T-cell (primary cell): ENCODE measurements around the gene IFNA13. TPM values are rescaled to one million over a fixed set of nuclear protein-coding genes. Genes with fewer than 3 reads are reported as not detected.

Source experiments
- ATAC-seq, 4 experiments: fragments of 200-7000 bp in 3 of 4; fragments of 150-1000 bp in 1 of 4; cut with Tn5 transposase; replicated peaks in 1 of 4; 1 replicate in 3 of 4; 2 replicates in 1 of 4; pipeline ENCODE4 v1.10.0; 2021; ENCODE audit warnings: moderate library complexity in 3 of 4, mild to moderate bottlenecking in 2 of 4, moderate number of reproducible peaks in 1 of 4
- CTCF ChIA-PET, 2 donors: fragments of 300-600 bp; sonication (Branson Sonifier 250); formaldehyde crosslinking; loops; one replicate each; lab custom pipeline; 2022; ENCODE audit warnings: antibody characterized with exemption in 2 of 2; lab: Charles Lee
- POLR2A ChIA-PET, 2 donors: fragments of 300-600 bp; sonication (Branson Sonifier 250); formaldehyde crosslinking; loops; one replicate each; lab custom pipeline; 2022; ENCODE audit warnings: antibody characterized with exemption in 2 of 2; lab: Charles Lee
- DNase-seq, 35 experiments: peaks; one replicate each; pipeline versions ENCODE4 v3.0.0 to v3.0.0-alpha.2; 2013 to 2023
- H3K27ac ChIP-seq: one replicate; pipeline ENCODE4 v1.5.1; 2013; ENCODE audit warnings: low read length
- H3K27me3 ChIP-seq, 2 experiments: replicated peaks in 1 of 2; 1 replicate in 1 of 2; 2 replicates in 1 of 2; pipeline versions ENCODE4 v1.6.1 to v1.7.0; 2013; ENCODE audit warnings: low read length in 1 of 2, mixed read lengths in 1 of 2; ENCODE audit not compliant: control insufficient read depth in 2 of 2, insufficient read depth in 2 of 2; ENCODE audit errors: extremely low read depth in 1 of 2
- H3K36me3 ChIP-seq, 2 donors: 1 replicate in 1 of 2; 2 replicates in 1 of 2; pipeline versions ENCODE4 v1.6.1 to v1.7.0; 2013; ENCODE audit warnings: low read length in 1 of 2; ENCODE audit not compliant: control insufficient read depth in 2 of 2, insufficient read depth in 1 of 2; ENCODE audit errors: extremely low read depth in 1 of 2
- H3K4me1 ChIP-seq, 2 experiments: 1 replicate in 1 of 2; 2 replicates in 1 of 2; pipeline versions ENCODE4 v1.6.1 to v1.7.0; 2013; ENCODE audit warnings: low read length in 2 of 2, mixed read lengths in 1 of 2; ENCODE audit not compliant: insufficient read depth in 2 of 2, control insufficient read depth in 1 of 2; ENCODE audit errors: extremely low read depth in 1 of 2
- H3K4me3 ChIP-seq, 2 donors: 1 replicate in 1 of 2; 2 replicates in 1 of 2; pipeline versions ENCODE4 v1.5.1 to v1.7.0; 2013; ENCODE audit warnings: mild to moderate bottlenecking in 2 of 2, low read length in 1 of 2, moderate library complexity in 1 of 2; ENCODE audit not compliant: control insufficient read depth in 1 of 2; ENCODE audit errors: extremely low read depth in 1 of 2
- H3K9me3 ChIP-seq: 2 replicates; pipeline ENCODE4 v1.7.0; 2013
- H3K27ac Mint-ChIP-seq, 2 donors: one replicate each; pipeline ENCODE4 v1.8.0; 2020 to 2021; ENCODE audit warnings: mild to moderate bottlenecking in 2 of 2, mixed read lengths in 2 of 2
- H3K27me3 Mint-ChIP-seq, 2 donors: one replicate each; pipeline ENCODE4 v1.8.0; 2021 to 2022; ENCODE audit warnings: mixed read lengths in 2 of 2
- H3K36me3 Mint-ChIP-seq: one replicate; pipeline ENCODE4 v1.8.0; 2021; ENCODE audit warnings: mixed read lengths
- H3K4me1 Mint-ChIP-seq, 3 donors: one replicate each; pipeline ENCODE4 v1.8.0; 2020 to 2022; ENCODE audit warnings: mixed read lengths in 3 of 3, mild to moderate bottlenecking in 1 of 3
- H3K4me3 Mint-ChIP-seq, 3 donors: one replicate each; pipeline ENCODE4 v1.8.0; 2020 to 2022; ENCODE audit warnings: mild to moderate bottlenecking in 3 of 3, mixed read lengths in 3 of 3, moderate library complexity in 3 of 3
- H3K9me3 Mint-ChIP-seq, 3 donors: one replicate each; pipeline ENCODE4 v1.8.0; 2020 to 2022; ENCODE audit warnings: mixed read lengths in 3 of 3
- WGBS: methylation state at CpG from one replicate; pipeline ENCODE4 v1.1.5; 2013; ENCODE audit warnings: missing lambda C conversion rate; ENCODE audit not compliant: insufficient coverage; 5-methylcytosine and 5-hydroxymethylcytosine counted together
- total RNA-seq, 35 experiments: library from RNA in 6 of 35; stranded (reverse) in 6 of 35; fragments of 120-200 nt in 1 of 35; gene quantifications; one replicate each; pipeline versions ENCODE4 v1.2.1 to v1.2.4 and lab custom pipeline; 2013 to 2026

The IFNA13 gene
- total RNA-seq, 5 donors from 2014 or later (not counting 1 experiment from before 2014, with no cell fraction given), result not detected

DNA sequence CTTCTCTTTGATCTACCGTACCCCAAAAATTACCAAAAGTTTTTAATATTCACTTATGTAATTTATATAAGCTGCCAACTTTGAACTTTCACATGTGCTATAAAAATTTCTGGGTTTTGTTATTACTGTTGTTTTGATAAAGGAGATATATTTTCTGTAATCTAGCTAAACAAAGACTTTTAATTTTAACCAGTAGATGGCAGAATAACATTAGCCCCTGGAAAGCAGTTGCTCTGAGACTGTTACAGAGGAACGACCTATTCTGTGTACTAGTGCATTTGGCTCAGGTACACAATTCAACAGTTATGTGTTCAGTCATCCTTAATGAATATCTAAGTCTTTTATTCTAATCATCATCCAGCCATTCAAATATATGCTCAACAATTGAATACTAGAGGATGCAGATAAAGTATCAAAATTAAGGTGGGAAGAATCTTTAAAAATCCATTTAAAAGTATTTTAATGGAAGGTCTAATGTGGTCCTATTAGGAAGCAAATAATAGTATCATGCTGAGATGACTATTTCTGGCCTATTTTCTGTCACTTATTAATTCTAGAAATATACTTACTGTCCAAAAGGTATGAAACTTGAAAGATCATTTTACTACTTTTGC is 41.2 kb downstream of the IFNA13 start:
- DNase-seq (peak in 4 of 35 experiments; percentile 3 to 74 (median 5)), ATAC-seq (peak; percentile 80 to 91 (median 88))
- H3K4me1 Mint-ChIP-seq, result peaks cover 50 to 59% (median 53%) of the 10 kb centered on the region in 3 donors
- H3K4me3 Mint-ChIP-seq, result no peak overlapping the region
- no peak overlapping the region for H3K4me3 ChIP-seq
- H3K27me3 Mint-ChIP-seq, result no peaks in the 10 kb centered on the region
- H3K27ac ChIP-seq, result no peak overlapping the region
- no peaks in the 10 kb centered on the region for H3K9me3 ChIP-seq
- peaks cover 21% of the 10 kb centered on the region for H3K36me3 Mint-ChIP-seq
- H3K27me3 ChIP-seq, result no peaks in the 10 kb centered on the region
- CTCF ChIA-PET, result interaction anchor here (0.6 to 2.5 kb wide), 60 partner anchors 8 to 687 kb away, joined by 3 to 80 read pairs (median 4); partner anchors contain the start of genes KLHL9 (in 2 of the 2), IFNA8 (in 1 of the 2) and MTAP (in 1 of the 2)
- H3K27ac Mint-ChIP-seq, result peak overlapping the region; percentile 62 to 74
- peaks cover 0 to 37% of the 10 kb centered on the region in 2 donors for H3K36me3 ChIP-seq
- H3K9me3 Mint-ChIP-seq, result no peaks in the 10 kb centered on the region
- POLR2A ChIA-PET, result interaction anchor here in 1 of 2 donors (0.6 to 0.8 kb wide), 4 partner anchors 71 to 379 kb away, joined by 3 to 4 read pairs (median 4); no protein-coding TSS in a partner anchor
- H3K4me1 ChIP-seq, result peaks cover 5 to 17% of the 10 kb centered on the region in 2 experiments
- WGBS, result no CpG with 5 or more reads among the region's 2 CpGs

DNA sequence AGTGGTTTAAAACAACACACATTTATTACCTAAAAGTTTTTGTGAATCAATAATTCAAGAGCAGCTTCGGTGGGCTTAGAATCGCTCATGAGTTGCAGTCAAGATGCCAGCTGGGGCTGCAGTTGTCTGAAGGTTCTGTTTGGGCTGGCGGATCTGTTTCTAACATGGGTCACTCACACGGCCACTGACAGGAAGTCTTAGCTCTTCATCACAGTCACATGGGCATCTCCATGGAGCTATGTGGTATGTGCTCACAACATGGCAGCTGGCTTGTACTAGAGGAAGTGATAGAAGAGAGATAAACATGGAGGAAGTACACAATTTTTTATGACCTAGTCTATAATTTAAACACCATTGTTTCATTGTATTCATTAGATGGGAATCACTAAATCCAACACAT is 43.8 kb downstream of the IFNA13 start:
- H3K9me3 Mint-ChIP-seq, result no peaks in the 10 kb centered on the region
- H3K27ac ChIP-seq, result no peak overlapping the region
- H3K4me1 ChIP-seq, result peaks cover 0 to 10% of the 10 kb centered on the region in 2 experiments
- H3K4me1 Mint-ChIP-seq, result peaks cover 27 to 37% (median 32%) of the 10 kb centered on the region in 3 donors
- no peak overlapping the region for H3K4me3 ChIP-seq
- no peaks in the 10 kb centered on the region for H3K9me3 ChIP-seq
- no peaks in the 10 kb centered on the region for H3K27me3 Mint-ChIP-seq
- WGBS, result 90% methylated on average over 2 of the region's 4 CpGs
- CTCF ChIA-PET, result interaction anchor here (0.7 to 1.2 kb wide), 7 partner anchors 9 to 464 kb away, joined by 3 to 4 read pairs (median 3); no protein-coding TSS in a partner anchor
- H3K4me3 Mint-ChIP-seq, result no peak overlapping the region
- POLR2A ChIA-PET, result no interaction called here
- ATAC-seq, result no peak
- peak overlapping the region; percentile 31 to 37 for H3K27ac Mint-ChIP-seq
- H3K36me3 ChIP-seq, result peaks cover 0 to 30% of the 10 kb centered on the region in 2 donors
- H3K36me3 Mint-ChIP-seq, result peaks cover 21% of the 10 kb centered on the region
- H3K27me3 ChIP-seq, result no peaks in the 10 kb centered on the region
- no peak for DNase-seq

DNA sequence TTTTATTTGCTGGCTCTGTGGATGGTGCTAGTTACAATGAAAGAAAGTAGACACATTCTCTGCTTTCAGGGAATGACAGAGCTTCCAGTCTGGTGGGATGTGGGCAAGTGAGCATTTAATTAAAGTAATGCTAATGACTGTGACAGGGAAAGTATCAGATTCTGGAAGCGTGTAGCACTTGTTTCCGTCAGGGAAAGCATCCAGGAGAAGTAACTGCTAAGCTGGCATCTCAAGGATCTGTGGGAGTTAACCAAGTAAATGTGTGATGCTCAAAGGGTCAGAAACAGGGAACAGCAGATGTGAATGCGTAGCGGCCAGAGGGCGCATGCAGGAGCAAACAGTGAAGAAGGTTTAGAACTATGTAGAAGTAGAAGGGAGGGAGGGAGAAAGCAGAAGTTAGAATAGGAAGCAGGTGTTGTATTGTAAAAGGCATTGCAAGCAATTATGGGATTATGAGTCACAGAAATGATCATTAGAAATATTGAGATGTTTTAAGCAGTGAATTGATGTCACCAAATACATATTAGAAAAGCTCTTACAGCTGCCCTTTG is 44.9 kb downstream of the IFNA13 start:
- H3K4me1 Mint-ChIP-seq, result peaks cover 16 to 33% (median 24%) of the 10 kb centered on the region in 3 donors
- peaks cover 0 to 30% of the 10 kb centered on the region in 2 donors for H3K36me3 ChIP-seq
- WGBS, result 98% methylated on average over 3 of the region's 5 CpGs
- ChIA-PET CTCF (interaction anchor here in 1 of 2 donors (0.5 to 1.6 kb wide), 8 partner anchors 18 to 220 kb away, joined by 3 to 7 read pairs (median 3); no protein-coding TSS in a partner anchor), POLR2A (interaction anchor here in 1 of 2 donors (0.6 kb wide), 1 partner anchor 38 kb away, joined by 3 read pairs; no protein-coding TSS in a partner anchor)
- H3K27ac ChIP-seq, result no peak overlapping the region
- H3K27ac Mint-ChIP-seq, result peak overlapping the region in 1 of 2 donors; percentile 5
- H3K27me3 ChIP-seq, result no peaks in the 10 kb centered on the region
- no peaks in the 10 kb centered on the region for H3K27me3 Mint-ChIP-seq
- DNase-seq (no peak), ATAC-seq (no peak)
- no peaks in the 10 kb centered on the region for H3K9me3 Mint-ChIP-seq
- no peak overlapping the region for H3K4me3 Mint-ChIP-seq
- H3K4me1 ChIP-seq, result peaks cover 0 to 6% of the 10 kb centered on the region in 2 experiments
- peaks cover 21% of the 10 kb centered on the region for H3K36me3 Mint-ChIP-seq
- H3K9me3 ChIP-seq, result no peaks in the 10 kb centered on the region
- no peak overlapping the region for H3K4me3 ChIP-seq

DNA sequence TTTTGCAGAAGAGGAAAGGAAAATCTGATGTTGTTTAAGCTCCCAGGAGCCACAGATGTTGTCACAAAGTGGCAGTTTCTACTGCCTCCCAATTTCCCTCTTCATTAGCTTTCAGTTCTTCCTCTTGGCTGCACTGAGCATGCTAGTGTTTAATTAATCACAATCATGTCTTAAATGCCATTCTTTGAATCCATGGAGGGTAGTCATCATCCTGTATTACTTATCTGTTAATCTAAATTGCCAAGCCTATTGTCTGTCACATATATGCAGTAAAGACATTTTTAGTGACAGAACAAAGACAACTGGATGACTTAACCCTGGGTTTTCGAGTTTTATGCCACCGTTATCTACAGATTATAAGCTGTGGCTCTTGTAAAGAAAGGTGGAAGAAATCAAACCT is 47.4 kb downstream of the IFNA13 start:
- H3K27me3 ChIP-seq, result no peaks in the 10 kb centered on the region
- no peaks in the 10 kb centered on the region for H3K27me3 Mint-ChIP-seq
- no peak for ATAC-seq
- no peak overlapping the region for H3K4me3 Mint-ChIP-seq
- WGBS, result no CpG with 5 or more reads among the region's 2 CpGs
- ChIA-PET POLR2A (no interaction called here), CTCF (interaction anchor here (0.6 to 1.0 kb wide), 3 partner anchors 39 to 115 kb away, joined by 3 to 6 read pairs (median 3); no protein-coding TSS in a partner anchor)
- no peak for DNase-seq
- no peaks in the 10 kb centered on the region for H3K9me3 Mint-ChIP-seq
- H3K27ac Mint-ChIP-seq, result peak overlapping the region in 1 of 2 donors; percentile 47
- peaks cover 21% of the 10 kb centered on the region for H3K36me3 Mint-ChIP-seq
- H3K4me1 Mint-ChIP-seq, result peaks cover 0 to 14% (median 4%) of the 10 kb centered on the region in 3 donors
- H3K4me3 ChIP-seq, result no peak overlapping the region
- H3K9me3 ChIP-seq, result no peaks in the 10 kb centered on the region
- H3K36me3 ChIP-seq, result peaks cover 0 to 30% of the 10 kb centered on the region in 2 donors
- no peak overlapping the region for H3K27ac ChIP-seq
- no peaks in the 10 kb centered on the region for H3K4me1 ChIP-seq

DNA sequence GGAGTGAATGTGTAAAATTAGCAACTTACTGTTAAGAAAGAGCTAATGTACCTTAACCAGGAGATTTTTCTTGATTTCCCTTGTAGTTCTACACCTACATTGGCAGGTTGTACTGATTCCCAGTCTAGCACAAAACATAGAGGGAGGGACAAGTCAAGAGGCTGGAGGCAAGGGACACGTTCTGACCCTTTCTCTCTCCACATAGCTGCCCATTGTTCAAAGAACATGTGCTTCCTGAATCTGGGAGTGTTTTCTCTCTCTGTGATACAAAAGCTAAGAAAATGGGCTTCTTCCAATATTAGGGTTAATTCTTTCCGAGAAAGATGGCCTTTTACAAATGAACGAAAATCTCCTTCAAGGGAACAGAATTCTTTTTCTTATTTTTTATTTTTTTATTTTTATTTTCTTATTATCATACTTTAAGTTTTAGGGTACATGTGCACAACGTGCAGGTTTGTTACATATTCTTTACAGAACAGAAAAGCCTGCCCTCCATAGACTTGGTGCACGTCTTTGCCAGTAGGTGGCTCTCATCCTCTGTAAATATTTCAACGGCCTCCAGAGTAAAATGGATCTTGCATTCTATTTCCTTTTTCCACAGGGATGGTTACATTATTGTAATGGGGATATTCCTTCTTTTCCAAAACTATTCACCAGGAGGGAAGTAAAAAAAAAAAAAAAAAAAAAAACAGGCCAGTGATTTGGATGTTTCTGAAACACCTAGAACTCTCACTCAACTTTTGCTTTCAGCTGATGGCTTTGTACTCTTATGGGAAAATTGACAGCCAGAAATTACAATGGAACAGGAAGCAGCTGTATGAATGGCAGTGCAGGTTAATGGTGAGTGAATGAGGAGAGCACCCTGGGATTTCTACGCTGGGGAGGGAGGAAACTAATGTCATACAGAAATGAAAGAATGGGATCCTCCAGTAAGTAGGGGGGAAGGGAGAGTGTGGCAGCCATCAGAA is 49.6 kb downstream of the IFNA13 start:
- Histone ChIP-seq H3K36me3 (peaks cover 0 to 18% of the 10 kb centered on the region in 2 donors), H3K9me3 (no peaks in the 10 kb centered on the region), H3K27me3 (no peaks in the 10 kb centered on the region), H3K27ac (no peak overlapping the region), H3K4me1 (no peaks in the 10 kb centered on the region), H3K4me3 (no peak overlapping the region)
- peaks cover 0 to 5% (median 2%) of the 10 kb centered on the region in 3 donors for H3K4me1 Mint-ChIP-seq
- no peaks in the 10 kb centered on the region for H3K9me3 Mint-ChIP-seq
- H3K36me3 Mint-ChIP-seq, result peaks cover 8% of the 10 kb centered on the region
- peak in 23 of 35 experiments; percentile 4 to 63 (median 16) for DNase-seq
- no peak overlapping the region for H3K4me3 Mint-ChIP-seq
- peak overlapping the region in 1 of 2 donors; percentile 29 for H3K27ac Mint-ChIP-seq
- no CpG with 5 or more reads among the region's 7 CpGs for WGBS
- ChIA-PET CTCF (interaction anchor here (0.6 to 1.9 kb wide), 18 partner anchors 11 to 469 kb away, joined by 3 to 11 read pairs (median 4); no protein-coding TSS in a partner anchor), POLR2A (interaction anchor here (0.6 to 0.7 kb wide), 3 partner anchors 17 to 1882 kb away, joined by 9 to 10 read pairs (median 10); no protein-coding TSS in a partner anchor)
- peak; percentile 64 to 75 (median 68) for ATAC-seq
- no peaks in the 10 kb centered on the region for H3K27me3 Mint-ChIP-seq
